ENCODE results near the gene HSPH1.
"Not testable (repeated sequence)": the region's sequence is repeated elsewhere in the genome, so short reads cannot be mapped to it uniquely, and the experiment has no call there.

The HSPH1 gene

GRCh38 chr13:31177813-31178495, 16.2 kb upstream of the HSPH1 start:
- not testable (repeated sequence) for DNase-seq (ENCODE audit: low spot score)

GRCh38 chr13:31175847-31176532, 14.3 kb upstream of the HSPH1 start:
- DNase-seq (ENCODE audit: low spot score): no peak

GRCh38 chr13:31174018-31174417, 12.3 kb upstream of the HSPH1 start:
- no peak for DNase-seq (ENCODE audit: low spot score)

- peak; percentile 61 for DNase-seq (ENCODE audit: low spot score)
Measured at GRCh38 chr13:31172535-31172934, 10.8 kb upstream of the HSPH1 start.

- no peak for DNase-seq (ENCODE audit: low spot score)
Measured at GRCh38 chr13:31172001-31172400, 10.3 kb upstream of the HSPH1 start.

GRCh38 chr13:31168736-31169135, 7.0 kb upstream of the HSPH1 start:
- DNase-seq (ENCODE audit: low spot score): no peak

- DNase-seq (ENCODE audit: low spot score): no peak
Measured at GRCh38 chr13:31168166-31168565, 6.5 kb upstream of the HSPH1 start.

GRCh38 chr13:31167490-31167889, 5.8 kb upstream of the HSPH1 start:
- no peak for DNase-seq (ENCODE audit: low spot score)

- no peak for DNase-seq (ENCODE audit: low spot score)
Measured at GRCh38 chr13:31166591-31166990, 4.9 kb upstream of the HSPH1 start.

- DNase-seq (ENCODE audit: low spot score): peak; percentile 94
Measured at GRCh38 chr13:31162151-31163008, 676 bp upstream of the HSPH1 start.

GRCh38 chr13:31160857-31161556, 697 bp downstream of the HSPH1 start:
- peak; percentile 25 for DNase-seq (ENCODE audit: low spot score)

- DNase-seq (ENCODE audit: low spot score): no peak
Measured at GRCh38 chr13:31159306-31159705, 2.4 kb downstream of the HSPH1 start.

- DNase-seq (ENCODE audit: low spot score): no peak
Measured at GRCh38 chr13:31154939-31155338, 6.8 kb downstream of the HSPH1 start.

GRCh38 chr13:31151837-31152236, 9.9 kb downstream of the HSPH1 start:
- DNase-seq (ENCODE audit: low spot score): no peak

GRCh38 chr13:31150315-31150985, 11.3 kb downstream of the HSPH1 start:
- DNase-seq (ENCODE audit: low spot score): no peak

GRCh38 chr13:31149604-31150003, 12.1 kb downstream of the HSPH1 start:
- DNase-seq (ENCODE audit: low spot score): no peak

GRCh38 chr13:31145417-31145816, 16.3 kb downstream of the HSPH1 start:
- DNase-seq (ENCODE audit: low spot score): no peak

GRCh38 chr13:31138515-31138914, 23.2 kb downstream of the HSPH1 start:
- no peak for DNase-seq (ENCODE audit: low spot score)

- DNase-seq (ENCODE audit: low spot score): no peak
Measured at GRCh38 chr13:31136724-31137123, 25.0 kb downstream of the HSPH1 start.

- DNase-seq (ENCODE audit: low spot score): no peak
Measured at GRCh38 chr13:31134039-31134711, 27.5 kb downstream of the HSPH1 start.

GRCh38 chr13:31133621-31134020, 28.1 kb downstream of the HSPH1 start:
- DNase-seq (ENCODE audit: low spot score): no peak
